A673 (cell line): ENCODE data around the gene DCLK1. TPM values are rescaled to one million over a fixed set of nuclear protein-coding genes. Genes with fewer than 3 reads are reported as not detected.

ENCODE experiments used
- BruUV-seq: library from RNA; stranded (reverse); fragments of 400-500 nt; replicated peaks from 2 replicates; lab custom pipeline; 2021; lab: Mats Ljungman, UMichigan
- CTCF ChIA-PET: fragments of 300-600 bp; sonication (Branson Sonifier 250); formaldehyde crosslinking; loops from one replicate; lab custom pipeline; 2022; ENCODE audit warnings: antibody characterized with exemption; lab: Charles Lee
- POLR2A ChIA-PET: fragments of 300-600 bp; sonication (Branson Sonifier 250); formaldehyde crosslinking; loops from one replicate; lab custom pipeline; 2022; ENCODE audit warnings: antibody characterized with exemption; ENCODE audit not compliant: low non-redundant PET; lab: Charles Lee
- DNase-seq: peaks from one replicate; pipeline ENCODE4 v3.0.0-alpha.2; 2015; ENCODE audit warnings: low spot score
- H3K27ac ChIP-seq: fragments of 200-600 bp; sonication (generic); 2 replicates; pipeline ENCODE4 v1.5.1; 2016; ENCODE audit warnings: mixed run types, low read depth, mild to moderate bottlenecking, mixed read lengths, antibody characterized with exemption, low read length; ENCODE audit not compliant: poor library complexity, severe bottlenecking
- H3K27me3 ChIP-seq: fragments of 200-600 bp; sonication (generic); replicated peaks from 2 replicates; pipeline ENCODE4 v1.6.1; 2017; ENCODE audit warnings: mixed run types, low read depth, mild to moderate bottlenecking, mixed read lengths, antibody characterized with exemption, low read length; ENCODE audit not compliant: insufficient read depth, poor library complexity
- H3K36me3 ChIP-seq: fragments of 200-600 bp; sonication (generic); 2 replicates; pipeline ENCODE4 v1.6.1; 2016; ENCODE audit warnings: mixed run types, mild to moderate bottlenecking, mixed read lengths, antibody characterized with exemption, low read length; ENCODE audit not compliant: insufficient read depth, poor library complexity, severe bottlenecking
- H3K4me1 ChIP-seq: fragments of 200-600 bp; sonication (generic); 2 replicates; pipeline ENCODE4 v1.6.1; 2017; ENCODE audit warnings: mixed run types, mild to moderate bottlenecking, mixed read lengths, antibody characterized with exemption, low read length; ENCODE audit not compliant: insufficient read depth, poor library complexity, severe bottlenecking
- H3K4me3 ChIP-seq: fragments of 200-600 bp; sonication (generic); 2 replicates; pipeline ENCODE4 v1.5.1; 2016; ENCODE audit warnings: low read depth, mixed run types, mild to moderate bottlenecking, mixed read lengths, low read length; ENCODE audit not compliant: poor library complexity, severe bottlenecking
- H3K9me3 ChIP-seq: fragments of 200-600 bp; sonication (generic); 2 replicates; pipeline ENCODE4 v1.6.1; 2016; ENCODE audit warnings: mixed run types, low read depth, mild to moderate bottlenecking, mixed read lengths, antibody characterized with exemption, low read length; ENCODE audit not compliant: poor library complexity, severe bottlenecking
- CTCF ChIP-seq: fragments of 300-800, 200-600 bp; sonication (generic); conservative IDR thresholded peaks from 2 replicates; pipeline ENCODE4 v1.5.1; 2017; ENCODE audit warnings: low read depth, mild to moderate bottlenecking, antibody characterized with exemption, low read length, moderate library complexity, mixed read lengths
- EZH2 ChIP-seq: fragments of 200-600 bp; sonication (generic); IDR thresholded peaks from 2 replicates; pipeline ENCODE4 v1.6.1; 2017; ENCODE audit warnings: borderline replicate concordance, low read depth, mild to moderate bottlenecking, mixed read lengths, antibody characterized with exemption, low read length; ENCODE audit not compliant: poor library complexity, severe bottlenecking
- intact Hi-C: fragments of 100-400 bp; cut with micrococcal nuclease; formaldehyde crosslinking; loops from one replicate; pipeline ENCODE4 v1.10.0; 2022; ENCODE audit not compliant: unreplicated experiment
- total RNA-seq: library from RNA; stranded (reverse); gene quantifications from 2 replicates; pipeline ENCODE4 v1.2.3, GENCODE V29; 2021

Gene DCLK1
- total RNA-seq, 1 experiment from 2014 or later, result 11.2 TPM

- H3K36me3 ChIP-seq, result no peaks in the 10 kb centered on the region
- peak overlapping the region; percentile 8 for H3K27ac ChIP-seq
- BruUV-seq, result no TSS peak
- POLR2A ChIA-PET, result no interaction called here
- H3K4me1 ChIP-seq, result peaks cover 20% of the 10 kb centered on the region
- no peak for TF ChIP-seq EZH2
- TF ChIP-seq CTCF, result no peak
- peaks cover 4% of the 10 kb centered on the region for H3K9me3 ChIP-seq
- CTCF ChIA-PET, result no interaction called here
- intact Hi-C loops, result loop anchor here (5.0 kb wide), 1 partner anchor 803 kb away; no protein-coding TSS in a partner anchor
- no peak overlapping the region for H3K4me3 ChIP-seq
- DNase-seq, result peak; percentile 22
- no peaks in the 10 kb centered on the region for H3K27me3 ChIP-seq
Observed at GRCh38 chr13:35964863-35965180, 166.4 kb downstream of the DCLK1 start.

- intact Hi-C loops, result loop anchor here (5.0 kb wide), 1 partner anchor 802 kb away; no protein-coding TSS in a partner anchor
- no peaks in the 10 kb centered on the region for H3K36me3 ChIP-seq
- H3K4me1 ChIP-seq, result peaks cover 20% of the 10 kb centered on the region
- ChIA-PET POLR2A (no interaction called here), CTCF (no interaction called here)
- H3K9me3 ChIP-seq, result peaks cover under 1% of the 10 kb centered on the region
- H3K27ac ChIP-seq, result peak overlapping the region; percentile 8
- no TSS peak for BruUV-seq
- TF ChIP-seq CTCF, result no peak
- TF ChIP-seq EZH2, result no peak
- DNase-seq, result peak; percentile 68
- H3K4me3 ChIP-seq, result no peak overlapping the region
- no peaks in the 10 kb centered on the region for H3K27me3 ChIP-seq
Observed at GRCh38 chr13:35964011-35964862, 166.9 kb downstream of the DCLK1 start.

- no peaks in the 10 kb centered on the region for H3K27me3 ChIP-seq
- peaks cover 20% of the 10 kb centered on the region for H3K4me1 ChIP-seq
- no peak overlapping the region for H3K27ac ChIP-seq
- ChIA-PET POLR2A (no interaction called here), CTCF (no interaction called here)
- no peaks in the 10 kb centered on the region for H3K36me3 ChIP-seq
- H3K9me3 ChIP-seq, result no peaks in the 10 kb centered on the region
- peak; percentile 15 for DNase-seq
- BruUV-seq, result no TSS peak
- no peak overlapping the region for H3K4me3 ChIP-seq
- intact Hi-C loops, result loop anchor here (5.0 kb wide), 1 partner anchor 799 kb away; no protein-coding TSS in a partner anchor
- TF ChIP-seq EZH2 (no peak), CTCF (peak; percentile 39; the same call in 1 of the 2 replicates)
Observed at GRCh38 chr13:35961461-35962220, 169.5 kb downstream of the DCLK1 start.
